Measurements from ENCODE around the gene GLRB.
"Not testable (repeated sequence)": the region's sequence is repeated elsewhere in the genome, so short reads cannot be mapped to it uniquely, and the experiment has no call there.

GLRB gene

GRCh38 chr4:157075811-157076577, at the start of gene GLRB:
TSS of gene GLRB (plus strand) at chr4:157076150. CDS start at chr4:157078025, 1,875 bp downstream.
- DNase-seq (ENCODE audit: low read depth, low spot score): no peak

- no peak for DNase-seq (ENCODE audit: low read depth, low spot score)
Observed at GRCh38 chr4:157035471-157035870, 40.5 kb upstream of the GLRB start.

GRCh38 chr4:157040405-157040804, 35.5 kb upstream of the GLRB start:
- DNase-seq (ENCODE audit: low read depth, low spot score): no peak

GRCh38 chr4:157043131-157043530, 32.8 kb upstream of the GLRB start:
- no peak for DNase-seq (ENCODE audit: low read depth, low spot score)

- no peak for DNase-seq (ENCODE audit: low read depth, low spot score)
Observed at GRCh38 chr4:157045507-157046127, 30.3 kb upstream of the GLRB start.

- DNase-seq (ENCODE audit: low read depth, low spot score): no peak
Observed at GRCh38 chr4:157048248-157048647, 27.7 kb upstream of the GLRB start.

- no peak for DNase-seq (ENCODE audit: low read depth, low spot score)
Observed at GRCh38 chr4:157050561-157050960, 25.4 kb upstream of the GLRB start.

GRCh38 chr4:157052429-157053040, 23.4 kb upstream of the GLRB start:
- DNase-seq (ENCODE audit: low read depth, low spot score): no peak

GRCh38 chr4:157057218-157057617, 18.7 kb upstream of the GLRB start:
- no peak for DNase-seq (ENCODE audit: low read depth, low spot score)

GRCh38 chr4:157058899-157059298, 17.1 kb upstream of the GLRB start:
- DNase-seq (ENCODE audit: low read depth, low spot score): not testable (repeated sequence)

- no peak for DNase-seq (ENCODE audit: low read depth, low spot score)
Observed at GRCh38 chr4:157072002-157072401, 3.9 kb upstream of the GLRB start.

GRCh38 chr4:157075401-157075800, 549 bp upstream of the GLRB start:
- no peak for DNase-seq (ENCODE audit: low read depth, low spot score)

- no peak for DNase-seq (ENCODE audit: low read depth, low spot score)
Observed at GRCh38 chr4:157076578-157076947, 613 bp downstream of the GLRB start.

GRCh38 chr4:157079441-157079840, 3.5 kb downstream of the GLRB start:
- DNase-seq (ENCODE audit: low read depth, low spot score): no peak

- DNase-seq (ENCODE audit: low read depth, low spot score): no peak
Observed at GRCh38 chr4:157080605-157081004, 4.7 kb downstream of the GLRB start.

- no peak for DNase-seq (ENCODE audit: low read depth, low spot score)
Observed at GRCh38 chr4:157095716-157096115, 19.8 kb downstream of the GLRB start.

- DNase-seq (ENCODE audit: low read depth, low spot score): no peak
Observed at GRCh38 chr4:157096439-157096838, 20.5 kb downstream of the GLRB start.

GRCh38 chr4:157099506-157099905, 23.6 kb downstream of the GLRB start:
- DNase-seq (ENCODE audit: low read depth, low spot score): no peak

- no peak for DNase-seq (ENCODE audit: low read depth, low spot score)
Observed at GRCh38 chr4:157104541-157104940, 28.6 kb downstream of the GLRB start.

GRCh38 chr4:157114671-157115070, 38.7 kb downstream of the GLRB start:
- DNase-seq (ENCODE audit: low read depth, low spot score): no peak

GRCh38 chr4:157115613-157116335, 39.8 kb downstream of the GLRB start:
- no peak for DNase-seq (ENCODE audit: low read depth, low spot score)

GRCh38 chr4:157121401-157121800, 45.5 kb downstream of the GLRB start:
- no peak for DNase-seq (ENCODE audit: low read depth, low spot score)
